Neuronal stem cell (in vitro differentiated cells): Measurements from ENCODE around the gene CPEB1.
A peak's percentile ranks its signal among the peaks of the same experiment; 100 is the strongest.
"Not testable (repeated sequence)": the region's sequence is repeated elsewhere in the genome, so short reads cannot be mapped to it uniquely, and the experiment has no call there.

ENCODE experiments used
- DNase-seq: peaks from one replicate; pipeline ENCODE4 v3.0.0-alpha.2; 2013; ENCODE audit warnings: low spot score
- H2AFZ ChIP-seq: one replicate; pipeline ENCODE4 v1.6.1; 2013; ENCODE audit warnings: mild to moderate bottlenecking, low read length, inconsistent platforms
- H2AK5ac ChIP-seq: 2 replicates; pipeline ENCODE4 v1.6.1; 2013; ENCODE audit warnings: low read depth, mild to moderate bottlenecking, inconsistent platforms, low read length, moderate library complexity, mixed read lengths
- H2BK120ac ChIP-seq: 2 replicates; pipeline ENCODE4 v1.6.1; 2013; ENCODE audit warnings: low read depth, mild to moderate bottlenecking, inconsistent platforms, low read length, moderate library complexity, mixed read lengths
- H2BK12ac ChIP-seq: one replicate; pipeline ENCODE4 v1.6.1; 2013; ENCODE audit warnings: low read length, inconsistent platforms
- H2BK15ac ChIP-seq: 2 replicates; pipeline ENCODE4 v1.6.1; 2013; ENCODE audit warnings: mild to moderate bottlenecking, low read length, inconsistent platforms, mixed read lengths
- H2BK5ac ChIP-seq: one replicate; pipeline ENCODE4 v1.6.1; 2013; ENCODE audit warnings: inconsistent platforms, mild to moderate bottlenecking, low read length, moderate library complexity
- H3K14ac ChIP-seq: one replicate; pipeline ENCODE4 v1.6.1; 2013; ENCODE audit warnings: low read length, inconsistent platforms
- H3K18ac ChIP-seq: 2 replicates; pipeline ENCODE4 v1.6.1; 2013; ENCODE audit warnings: low read length, inconsistent platforms
- H3K23ac ChIP-seq: 2 replicates; pipeline ENCODE4 v1.6.1; 2013; ENCODE audit warnings: low read depth, mild to moderate bottlenecking, mixed read lengths, low read length, inconsistent platforms; ENCODE audit not compliant: poor library complexity
- H3K27ac ChIP-seq: replicated peaks from 3 replicates; pipeline ENCODE4 v1.5.1; 2013; ENCODE audit warnings: low read length, inconsistent platforms
- H3K27me3 ChIP-seq, 3 experiments: 2 replicates each; pipeline ENCODE4 v1.6.1; 2013; ENCODE audit warnings: low read length in 3 of 3, mild to moderate bottlenecking in 2 of 3, inconsistent platforms in 1 of 3, low read depth in 1 of 3, mixed read lengths in 1 of 3, moderate library complexity in 1 of 3; ENCODE audit not compliant: control insufficient read depth in 3 of 3, insufficient read depth in 3 of 3
- H3K36me3 ChIP-seq, 2 donors: replicated peaks in 1 of 2; 2 replicates each; pipeline ENCODE4 v1.6.1; 2013; ENCODE audit warnings: low read length in 2 of 2; ENCODE audit not compliant: control insufficient read depth in 2 of 2, insufficient read depth in 2 of 2
- H3K4ac ChIP-seq: 2 replicates; pipeline ENCODE4 v1.6.1; 2013; ENCODE audit warnings: inconsistent platforms, mild to moderate bottlenecking, low read length, moderate library complexity
- H3K4me1 ChIP-seq, 2 donors: 1 replicate in 1 of 2; 2 replicates in 1 of 2; pipeline ENCODE4 v1.6.1; 2013; ENCODE audit warnings: low read length in 2 of 2, low read depth in 1 of 2; ENCODE audit not compliant: control insufficient read depth in 2 of 2, insufficient read depth in 1 of 2
- H3K4me2 ChIP-seq: one replicate; pipeline ENCODE4 v1.6.1; 2013; ENCODE audit warnings: mild to moderate bottlenecking, low read length, inconsistent platforms; ENCODE audit not compliant: insufficient read depth, poor library complexity, severe bottlenecking
- H3K4me3 ChIP-seq, 2 donors: 2 replicates each; pipeline ENCODE4 v1.5.1; 2013; ENCODE audit warnings: low read length in 2 of 2, mild to moderate bottlenecking in 2 of 2, inconsistent platforms in 1 of 2, moderate library complexity in 1 of 2
- H3K79me1 ChIP-seq: one replicate; pipeline ENCODE4 v1.6.1; 2013; ENCODE audit warnings: low read depth, mild to moderate bottlenecking, inconsistent platforms, low read length, moderate library complexity
- H3K9ac ChIP-seq: one replicate; pipeline ENCODE4 v1.6.1; 2013; ENCODE audit warnings: mild to moderate bottlenecking, low read depth, low read length, inconsistent platforms; ENCODE audit not compliant: poor library complexity
- H3K9me3 ChIP-seq, 2 donors: replicated peaks in 1 of 2; 2 replicates each; pipeline versions ENCODE3 to v1.6.1; 2013; ENCODE audit warnings: low read length in 2 of 2, mild to moderate bottlenecking in 2 of 2, inconsistent platforms in 1 of 2, low read depth in 1 of 2, mixed read lengths in 1 of 2, moderate library complexity in 1 of 2; ENCODE audit not compliant: control insufficient read depth in 2 of 2, insufficient read depth in 1 of 2
- H4K8ac ChIP-seq: one replicate; pipeline ENCODE4 v1.6.1; 2013; ENCODE audit warnings: low read depth, mild to moderate bottlenecking, inconsistent platforms, low read length, moderate library complexity
- H4K91ac ChIP-seq: one replicate; pipeline ENCODE4 v1.6.1; 2013; ENCODE audit warnings: low read length, low read depth, mild to moderate bottlenecking, inconsistent platforms; ENCODE audit not compliant: poor library complexity
- WGBS, 2 donors: extraction: QIAGEN DNeasy Blood & Tissue Kit; methylation state at CpG; one replicate each; pipeline ENCODE4 v1.1.7; 2013; ENCODE audit warnings: missing lambda C conversion rate in 2 of 2, mixed read lengths in 1 of 2; ENCODE audit not compliant: insufficient read length in 2 of 2, insufficient replicate concordance in 1 of 2; ENCODE audit errors: extremely low coverage in 2 of 2; 5-methylcytosine and 5-hydroxymethylcytosine counted together

CPEB1 gene

DNA sequence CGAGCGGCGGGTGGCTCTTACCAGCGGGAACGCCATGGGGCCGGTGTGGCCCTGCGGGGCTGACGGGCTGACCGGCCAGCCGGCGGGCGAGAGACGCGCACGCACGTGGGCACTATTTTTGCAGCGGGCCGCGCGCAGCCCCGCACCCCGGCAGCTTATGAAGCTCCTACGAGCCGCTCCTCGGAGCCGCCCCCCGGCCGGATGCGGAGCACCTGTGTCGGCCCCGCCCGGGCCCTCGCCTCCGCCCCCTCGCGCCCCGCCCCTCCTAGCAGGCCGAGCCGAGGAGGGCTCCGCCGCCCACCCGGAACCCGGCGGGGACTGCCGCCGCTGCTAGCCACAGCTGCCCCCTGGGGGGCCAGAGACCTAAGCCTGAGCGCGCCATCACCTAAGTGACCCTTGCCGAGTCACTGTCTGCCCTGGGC is 683 bp upstream of the CPEB1 start:
- peak overlapping the region; percentile 73 for H3K23ac ChIP-seq
- peak overlapping the region; percentile 71 for H3K14ac ChIP-seq
- peak overlapping the region; percentile 95 for H2AFZ ChIP-seq
- H4K91ac ChIP-seq: no peak overlapping the region
- no peak overlapping the region for H4K8ac ChIP-seq
- peak overlapping the region; percentile 73 for H2BK12ac ChIP-seq
- H2BK120ac ChIP-seq: no peak overlapping the region
- no CpG with 5 or more reads among the region's 49 CpGs for WGBS, 2 donors
- no peak overlapping the region for H3K27ac ChIP-seq
- H3K4ac ChIP-seq: no peak overlapping the region
- H2AK5ac ChIP-seq: no peak overlapping the region
- H3K9me3 ChIP-seq: peaks cover 0 to 8% of the 10 kb centered on the region in 2 donors
- peak overlapping the region; percentile 83 for H3K4me2 ChIP-seq
- peak overlapping the region; percentile 13 for H2BK5ac ChIP-seq
- DNase-seq: no peak
- peaks cover 28 to 82% (median 59%) of the 10 kb centered on the region in 3 experiments for H3K27me3 ChIP-seq
- H2BK15ac ChIP-seq: peak overlapping the region; percentile 58
- H3K79me1 ChIP-seq: no peaks in the 10 kb centered on the region
- H3K4me3 ChIP-seq: peak overlapping the region; percentile 38 to 77
- H3K4me1 ChIP-seq: peaks cover 5% of the 10 kb centered on the region in 2 donors
- peak overlapping the region; percentile 80 for H3K18ac ChIP-seq
- no peaks in the 10 kb centered on the region for H3K36me3 ChIP-seq
- H3K9ac ChIP-seq: no peak overlapping the region

DNA sequence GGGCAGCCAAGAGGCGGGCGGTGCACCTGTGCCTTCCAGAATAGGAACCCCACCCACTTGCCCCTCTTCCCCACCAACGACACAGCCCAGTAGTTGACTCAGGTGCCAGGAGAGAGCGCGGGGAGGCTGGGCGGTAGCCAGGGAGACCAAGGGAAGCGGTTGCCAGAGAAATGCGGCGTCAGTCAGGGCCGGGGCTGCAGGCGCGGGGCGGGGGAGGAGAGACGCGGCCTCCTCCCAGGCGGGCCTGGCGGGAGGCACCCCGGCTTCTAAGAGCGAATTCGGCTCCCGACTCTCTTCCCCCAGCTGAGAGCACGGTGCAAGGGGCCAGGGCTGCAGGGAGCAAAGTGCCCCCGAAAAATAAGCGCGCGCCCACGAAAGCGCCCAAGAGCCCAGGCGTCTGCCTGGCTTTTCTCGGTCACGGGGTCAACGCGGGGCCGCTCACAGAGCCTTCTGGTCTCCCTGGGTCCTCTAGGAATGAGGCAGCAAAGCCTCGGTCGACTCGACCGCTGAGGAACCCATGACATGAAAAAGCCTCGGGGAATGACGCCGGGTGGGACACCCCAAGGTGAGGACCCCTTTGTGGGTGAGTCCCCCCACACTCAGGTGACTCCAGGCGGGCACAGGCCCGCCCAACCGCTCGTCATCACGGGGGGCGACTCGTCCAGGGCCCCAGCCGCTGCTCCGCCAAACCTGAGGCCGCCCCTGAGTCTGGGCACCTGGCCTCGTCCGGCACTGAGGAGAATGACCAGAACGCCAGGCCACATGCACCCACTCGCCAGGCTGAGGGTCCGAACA is 716 bp downstream of the CPEB1 start:
- H4K8ac ChIP-seq: no peak overlapping the region
- H3K9ac ChIP-seq: no peak overlapping the region
- peak overlapping the region; percentile 69 for H3K4me2 ChIP-seq
- no peak overlapping the region for H2BK15ac ChIP-seq
- peak overlapping the region; percentile 95 for H2AFZ ChIP-seq
- H3K4ac ChIP-seq: no peak overlapping the region
- whole genome bisulfite sequencing, 2 donors: no CpG with 5 or more reads among the region's 56 CpGs
- peaks cover 0 to 8% of the 10 kb centered on the region in 2 donors for H3K9me3 ChIP-seq
- H2BK5ac ChIP-seq: no peak overlapping the region
- H2BK120ac ChIP-seq: no peak overlapping the region
- no peak overlapping the region for H3K14ac ChIP-seq
- no peaks in the 10 kb centered on the region for H3K79me1 ChIP-seq
- no peak overlapping the region for H2BK12ac ChIP-seq
- H4K91ac ChIP-seq: no peak overlapping the region
- H3K27ac ChIP-seq: no peak overlapping the region
- H2AK5ac ChIP-seq: peak overlapping the region; percentile 84
- H3K27me3 ChIP-seq: peaks cover 28 to 93% (median 59%) of the 10 kb centered on the region in 3 experiments
- no peak overlapping the region for H3K23ac ChIP-seq
- peaks cover 5% of the 10 kb centered on the region in 2 donors for H3K4me1 ChIP-seq
- DNase-seq: no peak
- H3K36me3 ChIP-seq: no peaks in the 10 kb centered on the region
- peak overlapping the region in 1 of 2 donors; percentile 55 for H3K4me3 ChIP-seq
- H3K18ac ChIP-seq: peak overlapping the region; percentile 80

DNA sequence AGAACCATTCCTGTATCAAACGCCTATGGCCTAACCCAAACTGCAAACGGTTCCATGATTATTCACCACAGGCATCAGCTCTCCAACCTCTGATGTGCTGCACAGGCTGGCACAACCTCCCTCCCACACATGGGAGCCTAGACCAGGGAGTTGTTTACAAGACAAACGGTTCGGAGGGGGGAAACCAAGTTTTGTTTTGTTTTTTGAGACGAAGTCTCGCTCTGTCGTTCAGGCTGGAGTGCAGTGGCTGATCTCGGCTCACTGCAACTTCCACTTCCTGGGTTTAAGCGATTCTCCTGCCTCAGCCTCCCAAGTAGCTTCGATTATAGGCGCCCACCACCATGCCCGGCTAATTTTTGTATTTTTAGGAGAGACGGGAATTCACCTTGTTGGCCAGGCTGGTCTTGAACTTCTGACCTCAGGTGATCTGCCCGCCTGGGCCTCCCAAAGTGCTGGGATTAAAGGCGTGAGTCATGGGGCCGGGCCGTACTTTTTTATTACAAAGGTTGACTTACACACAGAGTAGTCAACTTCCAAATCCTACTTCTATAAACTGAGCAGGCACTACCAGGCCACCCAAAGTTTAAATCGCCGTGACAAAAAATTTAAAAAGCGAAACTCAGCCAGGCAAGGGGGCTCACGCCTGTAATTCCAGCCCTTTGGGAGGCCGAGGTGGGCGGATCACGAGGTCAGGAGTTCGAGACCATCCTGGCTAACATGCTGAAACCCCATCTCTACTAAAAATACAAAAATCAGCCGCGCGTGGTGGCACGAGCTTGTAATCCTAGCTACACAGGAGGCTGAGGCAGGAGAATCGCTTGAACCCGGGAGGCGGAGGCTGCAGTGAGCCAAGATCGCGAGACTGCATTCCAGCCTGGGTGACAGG is 2.0 kb downstream of the CPEB1 start:
- not testable (repeated sequence) for H3K4me1 ChIP-seq, H3K27ac ChIP-seq, H2BK15ac ChIP-seq, H3K14ac ChIP-seq, H3K23ac ChIP-seq, H2BK5ac ChIP-seq, H2AK5ac ChIP-seq, DNase-seq, H3K18ac ChIP-seq, H3K4me2 ChIP-seq, H3K4ac ChIP-seq, H4K8ac ChIP-seq, H3K9ac ChIP-seq, H3K9me3 ChIP-seq, H3K79me1 ChIP-seq, H4K91ac ChIP-seq, H2BK120ac ChIP-seq, H3K4me3 ChIP-seq, H3K36me3 ChIP-seq, H2BK12ac ChIP-seq, H2AFZ ChIP-seq
- H3K27me3 ChIP-seq: peaks cover 28 to 100% (median 58%) of the 10 kb centered on the region in 3 experiments
- WGBS, 2 donors: no CpG with 5 or more reads among the region's 34 CpGs

DNA sequence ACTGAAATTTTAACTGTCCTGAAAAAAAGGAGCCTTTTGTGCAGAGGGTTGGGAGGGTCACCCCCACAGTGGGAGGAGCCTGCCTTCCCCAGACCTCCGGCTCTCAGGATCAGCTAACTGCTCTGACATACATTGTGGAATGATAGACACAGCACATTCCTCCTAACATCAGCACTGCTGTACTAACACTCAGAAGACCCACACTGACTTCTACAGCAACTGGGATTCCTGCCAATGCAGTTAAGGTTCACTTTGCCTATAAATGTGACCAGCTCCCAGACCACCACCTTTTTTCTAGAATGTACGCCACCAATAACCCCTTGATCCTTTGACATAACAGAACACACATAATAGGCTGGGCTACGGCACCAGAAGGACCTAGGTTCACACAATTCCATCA is 3.2 kb downstream of the CPEB1 start:
- no peak overlapping the region for H2BK5ac ChIP-seq
- no peaks in the 10 kb centered on the region for H3K36me3 ChIP-seq
- no peak for DNase-seq
- H3K9me3 ChIP-seq: peaks cover 0 to 8% of the 10 kb centered on the region in 2 donors
- no peak overlapping the region for H3K14ac ChIP-seq
- no peak overlapping the region for H3K4me2 ChIP-seq
- H3K4me1 ChIP-seq: peaks cover 5% of the 10 kb centered on the region in 2 donors
- no peak overlapping the region for H3K27ac ChIP-seq
- peaks cover 26 to 100% (median 45%) of the 10 kb centered on the region in 3 experiments for H3K27me3 ChIP-seq
- no peak overlapping the region for H2BK12ac ChIP-seq
- no peak overlapping the region for H2BK120ac ChIP-seq
- H2BK15ac ChIP-seq: no peak overlapping the region
- no peak overlapping the region for H3K4ac ChIP-seq
- WGBS, 2 donors: no CpG with 5 or more reads among the region's 3 CpGs
- no peaks in the 10 kb centered on the region for H3K79me1 ChIP-seq
- H3K18ac ChIP-seq: no peak overlapping the region
- H2AFZ ChIP-seq: no peak overlapping the region
- H2AK5ac ChIP-seq: no peak overlapping the region
- no peak overlapping the region for H3K4me3 ChIP-seq
- H3K9ac ChIP-seq: no peak overlapping the region
- no peak overlapping the region for H4K8ac ChIP-seq
- H3K23ac ChIP-seq: no peak overlapping the region
- no peak overlapping the region for H4K91ac ChIP-seq
